Activated CD4-positive, alpha-beta T cell treated with anti-CD3 and anti-CD28 coated beads for 1 hour (primary cell): ENCODE results near the gene SMIM7.
A peak's percentile ranks its signal among the peaks of the same experiment; 100 is the strongest.
"Not testable (repeated sequence)": the region's sequence is repeated elsewhere in the genome, so short reads cannot be mapped to it uniquely, and the experiment has no call there.

Experiments used
- DNase-seq: peaks from one replicate; pipeline ENCODE4 v3.0.0-alpha.2; 2020

The SMIM7 gene

GRCh38 chr19:16659832-16660708 is at the start of gene SMIM7:
TSS of gene SMIM7 (minus strand) at chr19:16660144. CDS start at chr19:16660110, 34 bp downstream.
- DNase-seq, result peak; percentile 98

GRCh38 chr19:16703677-16704076 is 43.7 kb upstream of the SMIM7 start:
- no peak for DNase-seq

GRCh38 chr19:16702123-16702522 is 42.2 kb upstream of the SMIM7 start:
- no peak for DNase-seq

GRCh38 chr19:16698914-16699313 is 39.0 kb upstream of the SMIM7 start:
- DNase-seq, result no peak

GRCh38 chr19:16688084-16688483 is 28.1 kb upstream of the SMIM7 start:
- no peak for DNase-seq

- DNase-seq, result no peak
Observed at GRCh38 chr19:16684216-16684615, 24.3 kb upstream of the SMIM7 start.

- no peak for DNase-seq
Observed at GRCh38 chr19:16682539-16682938, 22.6 kb upstream of the SMIM7 start.

GRCh38 chr19:16679811-16680210 is 19.9 kb upstream of the SMIM7 start:
- DNase-seq, result no peak

- no peak for DNase-seq
Observed at GRCh38 chr19:16678498-16678897, 18.6 kb upstream of the SMIM7 start.

GRCh38 chr19:16677055-16677454 is 17.1 kb upstream of the SMIM7 start:
- no peak for DNase-seq

- DNase-seq, result no peak
Observed at GRCh38 chr19:16676101-16676798, 16.3 kb upstream of the SMIM7 start.

GRCh38 chr19:16673839-16674238 is 13.9 kb upstream of the SMIM7 start:
- not testable (repeated sequence) for DNase-seq

- DNase-seq, result no peak
Observed at GRCh38 chr19:16673231-16673630, 13.3 kb upstream of the SMIM7 start.

GRCh38 chr19:16671652-16672274 is 11.8 kb upstream of the SMIM7 start:
- no peak for DNase-seq

GRCh38 chr19:16670291-16670690 is 10.3 kb upstream of the SMIM7 start:
- no peak for DNase-seq

- DNase-seq, result not testable (repeated sequence)
Observed at GRCh38 chr19:16668702-16669101, 8.8 kb upstream of the SMIM7 start.

- DNase-seq, result no peak
Observed at GRCh38 chr19:16668176-16668575, 8.2 kb upstream of the SMIM7 start.

- no peak for DNase-seq
Observed at GRCh38 chr19:16661480-16662034, 1.6 kb upstream of the SMIM7 start.

GRCh38 chr19:16660763-16661479 is 977 bp upstream of the SMIM7 start, which contains the start of gene TMEM38A:
TSS of gene TMEM38A (plus strand) at chr19:16661139. CDS start at chr19:16661218, 79 bp downstream.
- peak; percentile 29 for DNase-seq

- no peak for DNase-seq
Observed at GRCh38 chr19:16659464-16659831, 496 bp downstream of the SMIM7 start.

- DNase-seq, result no peak
Observed at GRCh38 chr19:16657384-16657783, 2.6 kb downstream of the SMIM7 start.

- DNase-seq, result no peak
Observed at GRCh38 chr19:16655727-16656126, 4.2 kb downstream of the SMIM7 start.

- no peak for DNase-seq
Observed at GRCh38 chr19:16654627-16655026, 5.3 kb downstream of the SMIM7 start.
